Endodermal cell (in vitro differentiated cells): ENCODE results near the gene SERTAD2. TPM values are rescaled to one million over a fixed set of nuclear protein-coding genes. Genes with fewer than 3 reads are reported as not detected.

Source experiments
- DNase-seq: peaks from one replicate; pipeline ENCODE4 v3.0.0-alpha.2; 2017
- H3K27ac ChIP-seq: 2 replicates; pipeline ENCODE4 v1.5.1; 2013; ENCODE audit warnings: mild to moderate bottlenecking, low read depth, low read length, moderate library complexity
- H3K27me3 ChIP-seq: 2 replicates; pipeline ENCODE4 v1.6.1; 2013; ENCODE audit warnings: mild to moderate bottlenecking, low read length, moderate library complexity; ENCODE audit not compliant: insufficient read depth, control insufficient read depth, poor library complexity, severe bottlenecking
- H3K36me3 ChIP-seq: 2 replicates; pipeline ENCODE4 v1.7.0; 2013; ENCODE audit warnings: mild to moderate bottlenecking, low read length, moderate library complexity; ENCODE audit not compliant: control insufficient read depth, insufficient read depth
- H3K4me1 ChIP-seq: one replicate; pipeline ENCODE4 v1.7.0; 2013; ENCODE audit warnings: low read length; ENCODE audit not compliant: control insufficient read depth, insufficient read depth
- H3K4me3 ChIP-seq: 2 replicates; pipeline ENCODE4 v1.5.1; 2013; ENCODE audit warnings: mild to moderate bottlenecking, low read length, moderate library complexity
- H3K9ac ChIP-seq: 2 replicates; pipeline ENCODE4 v1.6.1; 2013; ENCODE audit warnings: mild to moderate bottlenecking, low read length, moderate library complexity; ENCODE audit not compliant: poor library complexity, severe bottlenecking; ENCODE audit errors: extremely low read depth
- H3K9me3 ChIP-seq: 2 replicates; pipeline ENCODE4 v1.6.1; 2013; ENCODE audit warnings: mild to moderate bottlenecking, low read length, moderate library complexity; ENCODE audit not compliant: control insufficient read depth
- H3K27ac Mint-ChIP-seq: 2 replicates; pipeline ENCODE4 v1.8.0; 2020; ENCODE audit warnings: mixed read lengths
- H3K27me3 Mint-ChIP-seq: 2 replicates; pipeline ENCODE4 v1.8.0; 2021; ENCODE audit warnings: mild to moderate bottlenecking, mixed read lengths; ENCODE audit not compliant: insufficient read depth
- H3K36me3 Mint-ChIP-seq: 2 replicates; pipeline ENCODE4 v1.8.0; 2020; ENCODE audit warnings: low read depth, mixed read lengths
- H3K4me1 Mint-ChIP-seq: 2 replicates; pipeline ENCODE4 v1.8.0; 2020; ENCODE audit warnings: mixed read lengths
- H3K4me3 Mint-ChIP-seq: 2 replicates; pipeline ENCODE4 v1.8.0; 2020; ENCODE audit warnings: mild to moderate bottlenecking, moderate library complexity, mixed read lengths
- H3K9me3 Mint-ChIP-seq: 2 replicates; pipeline ENCODE4 v1.8.0; 2020; ENCODE audit warnings: mild to moderate bottlenecking, mixed read lengths
- CTCF ChIP-seq: fragments of 200-600 bp; sonication (generic); conservative IDR thresholded peaks from 2 replicates; pipeline ENCODE4 v1.5.0; 2021; ENCODE audit warnings: antibody characterized with exemption, mild to moderate bottlenecking
- WGBS, 2 experiments: methylation state at CpG; one replicate each; pipeline versions ENCODE4 v1.1.5 to v1.1.7; 2013; ENCODE audit warnings: missing lambda C conversion rate in 2 of 2, mixed read lengths in 1 of 2; ENCODE audit not compliant: insufficient coverage in 1 of 2, insufficient read length in 1 of 2; 5-methylcytosine and 5-hydroxymethylcytosine counted together
- total RNA-seq, 2 donors: library from RNA; stranded (reverse); fragmentation: NEBNext Ultra II Directional in 1 of 2; extraction: Animal tissue kit (Norgen Biotek cat#: 25700) in 1 of 2; gene quantifications; 2 replicates in 1 of 2; 3 replicates in 1 of 2; pipeline ENCODE4 v1.2.1, GENCODE V29; 2021

Gene SERTAD2
- total RNA-seq, 2 donors from 2014 or later, result 17.1 to 20.3 TPM

GRCh38 chr2:64675860-64676259, 22.1 kb upstream of the SERTAD2 start:
- 83 to 97% methylated on average over 3 to 5 of the region's 5 CpGs for WGBS, 2 experiments
- Mint-ChIP-seq H3K27ac (no peak overlapping the region), H3K9me3 (no peaks in the 10 kb centered on the region), H3K4me3 (no peak overlapping the region), H3K4me1 (peaks cover 25% of the 10 kb centered on the region), H3K27me3 (no peaks in the 10 kb centered on the region), H3K36me3 (no peaks in the 10 kb centered on the region)
- H3K36me3 ChIP-seq, result no peaks in the 10 kb centered on the region
- H3K9me3 ChIP-seq, result no peaks in the 10 kb centered on the region
- H3K27me3 ChIP-seq, result no peaks in the 10 kb centered on the region
- no peak overlapping the region for H3K9ac ChIP-seq
- no peak for TF ChIP-seq CTCF
- DNase-seq, result no peak
- no peak overlapping the region for H3K27ac ChIP-seq
- peaks cover 7% of the 10 kb centered on the region for H3K4me1 ChIP-seq
- H3K4me3 ChIP-seq, result no peak overlapping the region

- no peak overlapping the region for H3K9ac ChIP-seq
- no peaks in the 10 kb centered on the region for H3K9me3 ChIP-seq
- no peak overlapping the region for H3K27ac ChIP-seq
- Mint-ChIP-seq H3K9me3 (no peaks in the 10 kb centered on the region), H3K36me3 (no peaks in the 10 kb centered on the region), H3K27me3 (no peaks in the 10 kb centered on the region), H3K27ac (no peak overlapping the region), H3K4me3 (no peak overlapping the region), H3K4me1 (peaks cover 21% of the 10 kb centered on the region)
- no peak for DNase-seq
- H3K27me3 ChIP-seq, result no peaks in the 10 kb centered on the region
- H3K4me1 ChIP-seq, result peaks cover 7% of the 10 kb centered on the region
- 83% methylated on average over 2 of the region's 2 CpGs; no CpG with 5 or more reads in 1 of the 2 experiments for WGBS, 2 experiments
- H3K36me3 ChIP-seq, result no peaks in the 10 kb centered on the region
- no peak overlapping the region for H3K4me3 ChIP-seq
- TF ChIP-seq CTCF, result no peak
Observed at GRCh38 chr2:64672708-64673107, 19.0 kb upstream of the SERTAD2 start.

- H3K36me3 Mint-ChIP-seq, result no peaks in the 10 kb centered on the region
- peaks cover 34% of the 10 kb centered on the region for H3K4me1 Mint-ChIP-seq
- Histone ChIP-seq H3K27ac (no peak overlapping the region), H3K9me3 (no peaks in the 10 kb centered on the region), H3K4me1 (peaks cover 9% of the 10 kb centered on the region), H3K27me3 (no peaks in the 10 kb centered on the region), H3K9ac (no peak overlapping the region), H3K36me3 (no peaks in the 10 kb centered on the region), H3K4me3 (no peak overlapping the region)
- no peak for DNase-seq
- TF ChIP-seq CTCF, result no peak
- H3K4me3 Mint-ChIP-seq, result no peak overlapping the region
- no peaks in the 10 kb centered on the region for H3K9me3 Mint-ChIP-seq
- H3K27me3 Mint-ChIP-seq, result no peaks in the 10 kb centered on the region
- no peak overlapping the region for H3K27ac Mint-ChIP-seq
Observed at GRCh38 chr2:64670047-64670446, 16.3 kb upstream of the SERTAD2 start.
